ENCODE results near the gene RGMA.

GRCh38 chr15:93131485-93132095, 42.6 kb upstream of the RGMA start:
- no peak for TF ChIP-seq CTCF (IDR thresholded peaks at IDR 0.05; ENCODE audit: insufficient read depth, low read depth, low read length)
- no peak for TF ChIP-seq EZH2 (IDR thresholded peaks at IDR 0.05; ENCODE audit: insufficient read depth, low read length)
